ENCODE results near the gene CERS2.

- no peak for TF ChIP-seq CTCF (conservative IDR thresholded peaks at IDR 0.05; ENCODE audit: low read length)
- no peak for TF ChIP-seq EZH2phosphoT487 (IDR thresholded peaks at IDR 0.05; ENCODE audit: borderline replicate concordance, low read depth, low read length)
Measured at GRCh38 chr1:150955280-150955679, 19.4 kb downstream of the CERS2 start.
